Dermis lymphatic vessel endothelial cell (primary cell): ENCODE data around the gene PDCL2. TPM values are rescaled to one million over a fixed set of nuclear protein-coding genes. Genes with fewer than 3 reads are reported as not detected.

ENCODE experiments used
- total RNA-seq: library from RNA; depleted of rRNA; stranded (reverse); fragments of >200 nt; gene quantifications from 2 replicates; pipeline ENCODE4 v1.2.1, GENCODE V29; 2014

Gene PDCL2
- not detected in 2 replicates for total RNA-seq

GRCh38 chr4:55592014-55592413 lies at the start of gene PDCL2:
PDCL2 (minus strand) TSS chr4:55592245; CDS start chr4:55592109, 136 bp downstream.

GRCh38 chr4:55635741-55636655 lies 44.0 kb upstream of the PDCL2 start, which contains the start of gene NMU:
NMU (minus strand) TSS chr4:55636298; CDS start chr4:55636192, 106 bp downstream.

GRCh38 chr4:55546756-55547465 lies 45.1 kb downstream of the PDCL2 start, which contains the start of gene CLOCK:
CLOCK (minus strand) TSS chr4:55546909; CDS start chr4:55482785, 64,124 bp downstream.

Other genes starting within 250 kb of the PDCL2 start
- 7.6 and 7.8 TPM in 2 replicates for gene SRD5A3, start 246.0 kb downstream of the PDCL2 start, total RNA-seq
- 93.6 and 114 TPM in 2 replicates for gene TMEM165, start 196.3 kb downstream of the PDCL2 start, total RNA-seq
- gene CLOCK, start 45.3 kb downstream of the PDCL2 start, total RNA-seq, result 18.9 and 22.5 TPM in 2 replicates
- 0.17 TPM in 1 of 2 replicates, not detected in the other for gene NMU, start 44.1 kb upstream of the PDCL2 start, total RNA-seq
- not detected in 2 replicates for gene EXOC1L, start 227.5 kb upstream of the PDCL2 start, total RNA-seq